Activated CD8-positive, alpha-beta memory T cell treated with anti-CD3 and anti-CD28 coated beads for 1 hour (primary cell): ENCODE data around the gene SYDE1.
A peak's percentile ranks its signal among the peaks of the same experiment; 100 is the strongest.
"Not testable (repeated sequence)": the region's sequence is repeated elsewhere in the genome, so short reads cannot be mapped to it uniquely, and the experiment has no call there.

ENCODE experiments used
- DNase-seq, 2 donors: peaks; one replicate each; pipeline ENCODE4 v3.0.0-alpha.2; 2020; ENCODE audit warnings: low read depth in 1 of 2; ENCODE audit errors: extremely low read depth in 1 of 2

Gene SYDE1

GRCh38 chr19:15107061-15108010, at the start of gene SYDE1:
Gene SYDE1, plus strand, starts transcription at chr19:15107401. Its CDS starts 33 bp downstream, at chr19:15107434.
- DNase-seq, result no peak

- no peak for DNase-seq
These were observed 45.2 kb upstream of the SYDE1 start for GRCh38 chr19:15062036-15062435.

GRCh38 chr19:15070386-15070785, 36.8 kb upstream of the SYDE1 start:
- DNase-seq, result not testable (repeated sequence)

GRCh38 chr19:15072930-15073647, 34.1 kb upstream of the SYDE1 start:
- no peak for DNase-seq

- no peak for DNase-seq
These were observed 32.8 kb upstream of the SYDE1 start for GRCh38 chr19:15074371-15074770.

- DNase-seq, result no peak
These were observed 31.4 kb upstream of the SYDE1 start for GRCh38 chr19:15075806-15076205.

- not testable (repeated sequence) for DNase-seq
These were observed 27.2 kb upstream of the SYDE1 start for GRCh38 chr19:15080002-15080401.

GRCh38 chr19:15081911-15082310, 25.3 kb upstream of the SYDE1 start, which contains the start of gene OR1I1:
Gene OR1I1, plus strand, starts transcription at chr19:15082211. Its CDS starts 4,855 bp downstream, at chr19:15087066.
- DNase-seq, result no peak

GRCh38 chr19:15087182-15087581, 20.0 kb upstream of the SYDE1 start:
- no peak for DNase-seq

GRCh38 chr19:15091918-15092753, 15.1 kb upstream of the SYDE1 start:
- peak in 1 of 2 donors; percentile 21 for DNase-seq

GRCh38 chr19:15093001-15093400, 14.2 kb upstream of the SYDE1 start:
- no peak for DNase-seq

GRCh38 chr19:15096223-15096622, 11.0 kb upstream of the SYDE1 start:
- DNase-seq, result no peak

- DNase-seq, result not testable (repeated sequence)
These were observed 9.2 kb upstream of the SYDE1 start for GRCh38 chr19:15097980-15098379.

GRCh38 chr19:15098460-15098859, 8.7 kb upstream of the SYDE1 start:
- DNase-seq, result no peak

- no peak for DNase-seq
These were observed 8.1 kb upstream of the SYDE1 start for GRCh38 chr19:15099017-15099582.

GRCh38 chr19:15101479-15102082, 5.6 kb upstream of the SYDE1 start:
- no peak for DNase-seq

- DNase-seq, result no peak
These were observed 3.2 kb upstream of the SYDE1 start for GRCh38 chr19:15104003-15104402.

- no peak for DNase-seq
These were observed 2.8 kb upstream of the SYDE1 start for GRCh38 chr19:15104411-15104810.

- DNase-seq, result no peak
These were observed 2.2 kb upstream of the SYDE1 start for GRCh38 chr19:15105044-15105443.
